ENCODE data around the gene ADH4.

The ADH4 gene

DNA sequence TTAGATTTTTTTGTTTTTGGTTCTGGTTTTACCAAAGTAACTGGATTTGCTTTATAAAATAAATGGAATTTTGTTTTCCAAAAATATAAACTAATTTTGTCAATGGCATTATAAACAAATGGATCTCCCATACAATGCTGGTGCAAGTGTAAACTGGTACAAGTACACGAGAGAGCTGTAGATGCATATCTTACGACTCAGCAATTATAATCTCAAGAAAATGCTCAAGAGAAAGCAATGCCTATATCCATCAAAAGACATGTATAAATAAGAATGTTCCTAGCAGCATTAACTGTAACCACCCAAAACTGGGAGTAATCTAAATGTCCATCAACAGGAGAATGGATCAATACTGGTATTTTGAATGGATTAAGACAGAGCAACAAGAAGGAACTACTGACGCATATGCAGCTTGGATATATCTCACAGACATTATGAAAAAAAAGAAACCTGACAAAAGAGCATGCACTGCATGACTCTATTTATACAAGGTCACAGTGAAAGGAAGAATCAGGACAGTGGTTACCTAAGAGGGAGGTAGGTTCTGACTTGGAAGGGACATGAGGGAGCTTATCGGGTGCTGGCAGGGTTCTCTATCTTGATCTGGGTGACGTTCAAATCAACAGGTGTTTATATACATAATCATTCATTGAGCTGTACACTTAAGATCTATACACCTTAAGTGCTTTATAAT, 65.0 kb downstream of the ADH4 start:
- H3K4me1 Mint-ChIP-seq (ENCODE audit: low read depth), result peaks cover 1% of the 10 kb centered on the region
- no peak overlapping the region for H3K27ac Mint-ChIP-seq
- H3K9me3 Mint-ChIP-seq (ENCODE audit: low read depth), result no peaks in the 10 kb centered on the region
- no peaks in the 10 kb centered on the region for H3K27me3 Mint-ChIP-seq
- H3K4me3 Mint-ChIP-seq, result no peak overlapping the region
- peaks cover 8% of the 10 kb centered on the region for H3K36me3 Mint-ChIP-seq

GRCh38 chr4:99078336-99078735, 65.8 kb downstream of the ADH4 start:
- H3K4me3 Mint-ChIP-seq, result no peak overlapping the region

DNA sequence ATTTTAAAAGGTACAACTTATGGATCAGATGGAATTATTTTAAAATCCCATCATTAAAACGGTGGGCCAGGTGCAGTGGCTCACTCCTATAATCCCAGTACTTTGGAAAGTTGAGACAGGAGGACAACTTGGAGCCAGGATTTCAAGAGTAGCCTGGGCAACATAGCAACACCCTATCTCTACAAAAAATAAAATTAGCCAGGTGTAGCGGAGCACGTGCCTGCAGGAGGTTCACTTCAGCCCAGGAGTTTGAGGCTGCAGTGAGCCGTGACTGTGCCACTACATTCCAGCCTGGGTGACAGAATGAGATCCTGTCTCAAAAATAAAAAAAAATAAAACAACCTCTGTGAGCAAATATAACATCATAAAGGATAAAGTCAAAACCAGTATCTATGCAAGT, 66.9 kb downstream of the ADH4 start:
- peaks cover 1% of the 10 kb centered on the region for H3K4me1 Mint-ChIP-seq (ENCODE audit: low read depth)
- H3K4me3 Mint-ChIP-seq, result no peak overlapping the region
- H3K36me3 Mint-ChIP-seq, result peaks cover 6% of the 10 kb centered on the region
- no peaks in the 10 kb centered on the region for H3K9me3 Mint-ChIP-seq (ENCODE audit: low read depth)
- H3K27me3 Mint-ChIP-seq, result no peaks in the 10 kb centered on the region
- H3K27ac Mint-ChIP-seq, result no peak overlapping the region

More at GRCh38 chr4:99078336-99078735, 65.8 kb downstream of the ADH4 start:
- no peaks in the 10 kb centered on the region for H3K27me3 Mint-ChIP-seq
- H3K36me3 Mint-ChIP-seq, result peaks cover 6% of the 10 kb centered on the region
- no peaks in the 10 kb centered on the region for H3K9me3 Mint-ChIP-seq (ENCODE audit: low read depth)
- no peaks in the 10 kb centered on the region for H3K4me1 Mint-ChIP-seq (ENCODE audit: low read depth)
- no peak overlapping the region for H3K27ac Mint-ChIP-seq

DNA sequence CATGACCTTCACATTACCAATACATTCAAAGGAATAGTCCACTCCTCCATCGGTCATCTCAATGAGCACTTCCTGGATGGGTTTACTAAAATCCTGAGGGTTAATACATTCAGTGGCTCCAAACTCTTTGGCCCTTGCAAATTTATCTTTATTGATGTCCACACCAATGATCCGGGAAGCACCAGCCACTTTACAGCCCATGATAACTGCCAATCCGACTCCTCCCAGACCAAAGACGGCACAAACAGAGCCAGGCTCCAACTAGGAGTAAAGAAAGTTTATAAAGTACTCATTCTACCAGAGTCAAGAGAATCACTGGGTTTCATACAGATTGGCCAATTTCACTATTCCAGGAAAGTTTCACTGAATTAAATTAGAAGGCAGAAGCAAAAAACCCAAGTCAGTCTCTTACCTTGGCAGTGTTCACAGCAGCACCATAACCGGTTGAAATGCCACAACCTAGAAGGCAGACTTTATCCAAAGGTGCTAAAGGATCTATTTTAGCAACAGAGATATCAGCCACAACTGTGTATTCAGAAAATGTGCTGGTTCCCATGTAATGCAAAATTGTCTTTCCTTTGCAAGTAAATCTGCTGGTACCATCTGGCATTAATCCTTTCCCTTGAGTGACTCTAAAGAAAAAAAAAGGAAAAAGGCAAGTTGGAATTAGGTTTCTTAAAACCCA, 67.7 kb downstream of the ADH4 start:
- H3K27ac Mint-ChIP-seq, result no peak overlapping the region
- no peaks in the 10 kb centered on the region for H3K9me3 Mint-ChIP-seq (ENCODE audit: low read depth)
- peaks cover 6% of the 10 kb centered on the region for H3K36me3 Mint-ChIP-seq
- no peak overlapping the region for H3K4me3 Mint-ChIP-seq
- no peaks in the 10 kb centered on the region for H3K27me3 Mint-ChIP-seq
- peaks cover 1% of the 10 kb centered on the region for H3K4me1 Mint-ChIP-seq (ENCODE audit: low read depth)

DNA sequence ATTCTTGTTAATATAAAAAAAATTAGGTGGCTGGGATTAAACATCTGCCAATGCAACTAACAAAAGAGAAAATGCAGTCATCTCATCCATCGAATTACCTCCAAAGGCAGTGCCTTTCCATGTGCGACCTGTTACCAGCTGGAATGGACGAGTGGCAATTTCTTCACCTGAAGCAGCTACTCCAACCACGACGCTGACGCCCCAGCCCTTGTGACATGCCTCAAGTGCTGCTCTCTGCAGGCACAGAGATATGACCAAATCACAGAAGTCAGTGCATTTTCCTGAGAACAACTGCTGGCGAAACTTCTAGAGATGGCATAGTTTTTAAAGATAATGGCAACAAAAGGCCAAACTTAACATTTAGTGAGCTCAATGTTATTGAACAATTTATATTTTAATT, 69.3 kb downstream of the ADH4 start:
- H3K36me3 Mint-ChIP-seq, result peaks cover 2% of the 10 kb centered on the region

More for the DNA sequence above, 69.3 kb downstream of the ADH4 start:
- H3K27me3 Mint-ChIP-seq, result no peaks in the 10 kb centered on the region
- H3K27ac Mint-ChIP-seq, result no peak overlapping the region
- H3K4me3 Mint-ChIP-seq, result no peak overlapping the region
- no peaks in the 10 kb centered on the region for H3K9me3 Mint-ChIP-seq (ENCODE audit: low read depth)
- H3K4me1 Mint-ChIP-seq (ENCODE audit: low read depth), result peaks cover 1% of the 10 kb centered on the region
